ENCODE measurements around the gene BORCS5.
"Not testable (repeated sequence)": the region's sequence is repeated elsewhere in the genome, so short reads cannot be mapped to it uniquely, and the experiment has no call there.

Gene BORCS5

DNA sequence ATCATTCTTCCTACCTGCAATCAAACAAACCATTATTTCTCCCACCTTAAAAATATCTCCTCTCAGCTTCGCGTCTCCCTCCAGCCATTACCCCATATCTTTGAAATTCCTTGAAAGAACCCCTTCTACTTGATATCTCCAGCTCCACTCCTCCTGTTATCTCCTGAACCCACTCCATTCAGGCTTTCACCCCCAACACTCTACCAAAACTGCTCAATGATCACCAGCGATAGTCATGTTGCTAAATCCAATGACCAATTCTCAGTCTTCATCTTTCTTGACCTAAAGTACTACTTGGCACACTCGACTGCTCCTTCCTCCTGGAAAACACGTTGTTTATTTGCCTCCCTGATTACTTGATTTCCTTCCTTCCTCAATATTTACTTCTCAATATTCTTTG is 135.7 kb downstream of the BORCS5 start:
- DNase-seq: no peak

DNA sequence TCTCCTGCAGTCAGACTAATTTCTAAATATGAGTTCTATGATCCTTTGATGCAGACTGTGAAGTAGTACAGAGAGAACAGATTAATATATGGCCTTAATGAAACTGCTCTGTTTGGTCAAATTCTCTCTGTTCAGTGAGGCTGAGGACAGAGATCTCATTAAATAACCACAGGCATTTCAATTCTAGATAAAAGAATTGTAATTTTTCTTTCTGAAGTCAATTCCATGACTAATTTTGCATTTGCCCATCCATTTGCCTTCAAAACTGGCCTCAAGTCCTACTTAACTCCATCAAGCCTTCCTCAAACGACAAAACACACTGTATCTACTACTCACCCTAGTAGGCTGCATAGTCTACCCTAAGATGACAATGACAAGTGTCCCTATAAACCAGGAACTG is 138.7 kb downstream of the BORCS5 start:
- no peak for DNase-seq

DNA sequence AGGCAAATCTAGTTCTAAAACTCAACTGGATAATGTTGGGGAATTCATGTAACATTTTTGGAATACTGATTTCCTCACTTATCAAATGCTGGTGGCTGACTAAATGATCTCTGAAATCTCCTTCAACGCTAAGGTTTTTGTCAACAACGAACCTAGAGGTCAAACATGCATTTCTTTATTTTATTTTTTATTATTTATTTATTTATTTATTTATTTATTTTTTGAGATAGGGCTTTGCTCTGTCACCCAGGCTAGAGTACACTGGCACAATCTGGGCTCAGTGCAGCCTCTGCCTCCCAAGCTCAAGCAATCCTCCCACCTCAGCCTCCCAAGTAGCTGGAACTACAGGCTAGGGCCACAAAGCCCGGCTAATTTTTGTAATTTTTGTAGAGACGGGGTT is 141.3 kb downstream of the BORCS5 start:
- DNase-seq: no peak

DNA sequence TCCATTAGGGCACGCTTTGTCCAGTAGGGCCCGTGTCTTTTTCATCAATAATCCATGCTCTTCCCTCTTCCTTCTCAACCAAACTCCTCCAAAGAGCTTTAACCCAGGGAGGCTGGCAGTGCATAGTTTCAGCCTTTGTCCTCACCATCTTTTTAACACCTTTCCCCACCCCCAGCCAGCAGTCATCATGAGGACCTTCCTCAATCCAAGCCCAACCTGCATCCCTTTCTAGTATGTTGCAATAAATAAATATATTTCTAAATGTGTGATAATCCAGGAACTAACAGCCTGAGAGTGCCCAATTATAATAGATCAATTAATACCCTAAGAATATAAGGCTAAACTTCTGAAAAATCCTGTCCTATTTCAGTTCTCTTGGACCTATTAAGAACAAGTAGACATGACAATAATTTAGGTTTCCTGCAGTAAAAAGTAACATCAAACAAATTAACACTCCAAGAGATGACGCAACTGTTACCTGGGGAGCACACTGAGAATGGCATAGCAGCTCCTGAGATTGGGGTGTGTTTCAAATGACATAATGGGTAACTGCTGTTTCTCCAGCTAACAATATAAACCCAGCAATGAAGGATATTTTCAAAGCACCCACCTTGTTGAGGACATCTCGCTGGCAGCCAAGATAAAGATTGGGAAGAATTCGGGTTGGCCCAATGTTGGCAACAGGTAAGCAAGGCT is 143.2 kb downstream of the BORCS5 start:
- no peak for DNase-seq

DNA sequence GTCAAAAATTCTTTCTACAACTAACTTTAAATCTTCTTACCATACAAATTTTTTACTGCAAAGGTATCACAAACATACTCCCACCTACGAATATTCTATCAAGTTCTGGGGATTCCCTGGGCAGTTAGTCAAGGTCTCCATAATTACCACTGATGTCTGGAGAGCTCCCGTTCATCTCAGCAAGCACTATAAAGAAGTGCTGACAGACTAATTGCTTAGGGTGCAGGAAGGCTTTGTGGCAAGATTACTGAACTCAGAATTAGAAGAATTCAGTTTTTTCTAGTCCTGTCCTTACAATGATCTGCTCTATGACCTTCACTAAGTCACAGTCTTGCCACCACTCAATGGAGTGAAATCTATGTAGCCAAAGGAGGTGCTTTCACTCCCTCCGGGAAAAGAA is 144.2 kb downstream of the BORCS5 start:
- no peak for DNase-seq

DNA sequence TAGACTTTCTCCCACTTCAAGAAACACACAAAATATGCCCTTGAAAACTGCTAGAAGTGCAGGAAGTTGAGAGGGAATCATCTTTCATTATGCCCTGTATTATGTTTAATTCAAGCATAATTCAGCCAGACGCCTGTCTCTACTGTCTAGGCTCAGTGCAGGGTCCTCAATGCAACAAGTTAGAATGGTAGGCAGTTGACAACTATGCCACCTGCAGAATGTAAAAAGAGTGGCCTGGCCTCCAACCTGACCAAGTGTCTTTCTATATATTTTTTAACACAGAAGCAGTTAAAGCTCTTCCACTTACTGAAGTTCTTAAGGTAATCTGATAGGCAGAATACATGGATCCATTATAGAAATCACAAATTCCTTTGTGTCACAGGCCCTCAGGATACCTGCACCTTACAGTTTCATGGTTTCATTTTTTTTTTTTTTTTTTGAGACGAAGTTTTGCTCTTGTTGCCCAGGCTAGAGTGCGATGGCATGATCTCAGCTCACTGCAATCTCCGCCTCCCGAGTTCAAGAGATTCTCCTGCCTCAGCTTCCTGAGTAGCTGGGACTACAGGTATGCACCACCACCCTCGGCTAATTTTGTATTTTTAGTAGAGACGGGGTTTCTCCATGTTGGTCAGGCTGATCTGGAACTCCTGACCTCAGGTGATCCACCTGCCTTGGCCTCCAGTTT is 145.4 kb downstream of the BORCS5 start:
- DNase-seq: not testable (repeated sequence)

DNA sequence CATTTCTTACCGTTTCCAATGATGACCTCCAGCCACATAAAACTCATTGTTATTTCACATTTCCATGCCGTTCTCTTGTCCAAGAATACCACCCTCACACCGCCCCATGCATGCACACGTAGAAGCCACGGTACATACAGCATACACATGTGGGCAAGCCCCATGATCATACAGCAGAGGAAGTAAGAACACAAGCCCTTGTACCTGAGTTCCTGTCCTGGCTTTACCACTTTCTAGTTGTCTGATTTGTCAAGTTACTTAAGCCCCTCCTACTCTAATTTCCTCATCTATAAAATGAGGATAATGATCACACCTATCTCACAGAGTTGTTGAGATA is 145.9 kb downstream of the BORCS5 start:
- no peak for DNase-seq

DNA sequence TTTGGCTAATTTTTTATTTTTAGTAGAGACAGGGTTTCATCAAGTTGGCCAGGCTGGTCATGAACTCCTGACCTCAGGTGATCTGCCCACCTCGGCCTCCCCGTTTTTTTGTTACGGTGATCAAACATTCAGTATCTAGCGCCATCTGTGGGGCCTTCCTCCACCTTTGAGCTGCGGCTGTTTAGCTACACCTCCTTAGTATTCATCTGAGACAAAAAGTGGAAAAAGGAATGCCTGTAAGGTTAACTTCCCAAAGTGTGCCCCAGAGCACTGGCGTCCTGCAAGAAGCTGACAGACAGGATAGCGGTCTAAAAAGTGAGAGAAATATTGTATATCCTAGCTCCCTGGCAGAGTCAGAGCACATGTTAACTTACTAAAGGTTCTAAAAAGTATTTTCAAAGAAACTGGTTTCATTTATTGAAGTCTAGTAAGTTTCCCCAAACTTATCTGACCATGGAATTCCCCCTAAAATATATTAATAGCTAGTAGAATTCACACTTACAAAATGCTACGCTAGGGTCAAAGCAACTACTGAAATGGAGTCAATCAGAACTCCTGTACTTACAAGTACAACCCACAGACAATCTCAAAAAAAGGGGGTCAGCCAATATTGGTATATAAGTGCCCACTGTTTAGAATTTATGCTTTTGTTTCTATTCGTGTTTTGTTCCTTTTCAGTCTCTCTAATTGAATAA is 146.7 kb downstream of the BORCS5 start:
- no peak for DNase-seq

DNA sequence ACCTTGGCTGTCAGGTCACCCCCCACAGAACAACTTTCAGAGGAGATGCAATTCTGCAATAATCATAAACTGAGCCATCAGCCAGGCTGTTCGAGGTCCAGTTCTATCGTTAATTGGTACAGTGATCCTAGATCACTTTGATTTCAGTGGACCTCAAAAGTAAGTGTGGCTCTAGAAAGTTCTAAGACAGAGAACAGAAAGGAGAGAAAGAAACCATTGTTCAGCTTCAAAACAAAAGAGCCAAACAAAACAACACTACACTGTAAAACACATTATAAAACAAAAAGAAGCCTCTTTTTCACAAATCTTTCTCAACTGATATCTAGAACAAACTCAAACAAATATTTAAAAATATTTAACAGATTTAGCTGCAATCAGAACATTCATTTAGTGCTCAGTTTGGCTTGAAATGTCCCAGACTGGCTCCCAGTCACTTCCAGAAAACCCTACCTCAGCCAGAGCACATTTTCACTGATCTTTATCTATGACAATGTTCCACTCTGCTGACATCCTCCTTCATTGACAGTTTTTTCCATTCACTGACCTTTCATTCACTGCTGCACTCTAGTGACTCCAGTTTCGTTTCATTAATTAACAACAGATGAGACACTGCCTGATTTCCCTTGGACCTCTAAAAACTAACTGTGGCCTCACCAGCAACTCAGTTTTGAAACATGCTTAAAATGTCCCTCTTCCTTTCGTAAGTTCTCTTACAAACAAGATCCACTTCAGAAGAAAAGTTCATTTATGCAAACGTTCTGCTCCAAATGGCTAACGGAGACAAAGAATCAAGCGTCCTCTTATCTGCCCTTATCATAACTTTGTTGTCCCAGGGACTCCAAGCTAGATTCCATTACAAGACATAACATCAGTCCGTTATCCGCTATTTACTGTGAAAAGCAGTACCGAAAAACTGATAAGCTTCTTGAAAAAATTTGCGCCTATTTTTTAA is 148.9 kb downstream of the BORCS5 start:
- no peak for DNase-seq

DNA sequence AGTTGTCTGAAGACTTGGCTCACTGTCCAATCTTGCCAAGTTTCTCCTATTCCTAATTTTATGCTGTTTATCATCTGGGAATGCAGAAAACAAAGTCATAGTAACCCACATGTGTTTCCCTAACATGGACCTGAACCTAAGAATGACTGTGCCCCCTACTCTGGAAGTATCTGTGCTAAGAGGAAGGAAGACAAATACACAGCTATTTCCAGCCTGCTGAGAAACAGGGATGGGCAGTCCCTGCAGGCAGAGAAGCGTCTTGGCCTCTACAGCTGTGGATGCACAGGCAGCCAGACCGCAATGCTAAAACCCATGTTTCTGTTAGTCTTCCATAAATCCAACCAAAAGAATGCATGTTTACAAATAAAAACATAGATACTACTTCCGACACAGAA is 149.6 kb downstream of the BORCS5 start:
- no peak for DNase-seq

DNA sequence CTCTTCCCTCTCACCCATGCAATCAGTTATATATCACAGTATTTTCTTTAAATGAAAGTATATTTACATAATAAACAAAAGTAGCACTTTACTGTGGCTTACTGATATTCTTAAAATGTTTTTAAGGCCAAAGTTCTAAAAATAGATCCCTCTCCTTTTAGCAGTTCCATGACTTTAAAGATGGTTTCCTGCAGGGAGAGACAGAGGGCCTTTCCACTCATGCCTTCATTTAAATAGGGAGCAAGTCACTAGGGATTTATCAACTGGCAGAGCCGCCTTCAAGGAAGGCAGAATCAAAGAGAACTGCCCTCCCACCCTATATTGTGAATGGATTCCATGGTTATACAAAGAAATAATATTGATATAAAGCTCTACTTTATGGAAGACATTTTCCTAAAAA is 150.2 kb downstream of the BORCS5 start:
- no peak for DNase-seq

DNA sequence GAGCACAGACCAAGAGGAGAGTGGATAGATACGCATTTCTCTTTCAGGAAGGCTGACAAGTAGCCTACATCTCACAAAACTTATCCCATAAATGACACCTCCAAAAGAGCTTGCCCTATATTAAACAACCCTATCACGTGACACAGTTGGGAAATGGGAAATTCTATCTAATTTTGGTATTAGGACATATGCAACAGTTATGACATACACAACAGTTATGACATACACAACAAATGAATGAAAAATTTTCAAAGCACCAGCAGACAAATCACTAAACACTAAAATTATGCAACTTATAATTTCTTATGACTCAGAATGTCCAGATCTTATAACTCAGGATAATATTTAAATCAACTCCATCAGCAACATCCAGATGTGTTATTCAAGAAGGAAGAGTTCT is 151.7 kb downstream of the BORCS5 start:
- no peak for DNase-seq

DNA sequence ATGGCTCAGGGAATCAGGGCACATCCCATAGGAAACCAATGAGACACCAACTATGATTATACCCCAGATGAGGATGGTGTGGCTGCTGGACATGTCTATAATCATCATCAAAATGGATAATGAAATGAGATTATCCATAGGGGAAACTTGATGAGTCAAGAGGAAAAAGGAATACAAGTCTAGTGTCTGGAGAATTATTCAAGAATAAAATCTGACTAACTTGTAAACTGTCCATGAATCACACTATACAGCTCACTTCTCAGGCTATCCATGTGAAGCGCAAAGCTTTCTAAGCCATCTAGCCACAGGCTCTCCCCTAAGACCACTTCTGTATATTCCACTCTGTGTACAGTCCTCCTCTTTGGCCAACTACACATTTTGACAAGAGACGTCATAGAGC is 153.3 kb downstream of the BORCS5 start:
- DNase-seq: no peak

DNA sequence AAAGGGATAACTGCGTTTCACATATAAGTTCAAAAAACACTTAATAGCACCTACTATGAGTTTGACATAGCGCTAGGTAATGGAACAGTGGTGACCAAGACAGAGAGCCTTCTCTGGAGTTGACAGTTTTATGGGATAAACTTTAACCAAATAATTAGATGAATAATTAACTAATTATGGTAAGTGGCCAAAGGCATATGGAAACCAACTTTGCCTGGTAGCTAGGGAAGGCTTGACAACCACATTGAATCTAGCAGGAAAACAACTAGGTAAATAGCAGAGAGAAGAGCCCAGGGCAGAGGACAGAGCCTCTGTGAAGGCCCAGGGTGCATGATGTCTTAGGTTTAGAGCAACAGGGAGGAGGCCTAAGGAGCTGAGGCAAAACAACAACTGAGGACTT is 153.7 kb downstream of the BORCS5 start:
- no peak for DNase-seq

DNA sequence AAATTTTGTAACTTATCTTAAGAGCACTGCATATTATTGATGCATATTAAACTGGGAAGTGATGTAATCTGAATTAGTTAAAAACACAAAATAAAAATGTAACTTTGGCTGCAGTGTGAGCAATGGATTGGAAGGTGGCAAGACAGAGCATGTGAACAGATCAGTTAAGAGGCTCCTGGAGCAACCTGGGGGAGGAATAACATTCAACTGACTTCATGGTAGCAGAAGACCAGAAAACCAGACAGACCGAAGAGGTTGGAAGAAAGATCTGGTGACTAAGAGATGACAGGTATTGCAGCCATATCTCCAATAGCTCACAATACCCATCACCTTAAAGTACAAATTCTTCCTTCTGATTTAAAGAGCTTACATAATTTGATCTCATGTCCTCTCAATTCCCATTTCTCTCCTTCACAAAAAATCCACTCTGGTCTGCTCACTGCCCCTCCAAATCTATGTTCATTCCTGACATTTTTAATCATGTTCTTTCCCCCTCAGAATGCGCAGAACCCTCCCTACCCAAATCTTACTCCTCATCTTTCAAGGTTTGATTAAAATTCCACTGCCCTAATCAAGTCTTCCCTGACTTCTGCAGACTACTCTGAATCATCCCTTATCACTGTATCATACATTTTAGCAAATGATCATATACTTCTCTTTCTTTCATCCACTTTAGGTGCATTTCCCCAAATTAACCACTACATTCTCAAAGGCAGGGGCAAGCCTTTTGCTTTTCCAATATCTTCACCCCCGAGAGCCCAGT is 154.3 kb downstream of the BORCS5 start:
- DNase-seq: no peak

DNA sequence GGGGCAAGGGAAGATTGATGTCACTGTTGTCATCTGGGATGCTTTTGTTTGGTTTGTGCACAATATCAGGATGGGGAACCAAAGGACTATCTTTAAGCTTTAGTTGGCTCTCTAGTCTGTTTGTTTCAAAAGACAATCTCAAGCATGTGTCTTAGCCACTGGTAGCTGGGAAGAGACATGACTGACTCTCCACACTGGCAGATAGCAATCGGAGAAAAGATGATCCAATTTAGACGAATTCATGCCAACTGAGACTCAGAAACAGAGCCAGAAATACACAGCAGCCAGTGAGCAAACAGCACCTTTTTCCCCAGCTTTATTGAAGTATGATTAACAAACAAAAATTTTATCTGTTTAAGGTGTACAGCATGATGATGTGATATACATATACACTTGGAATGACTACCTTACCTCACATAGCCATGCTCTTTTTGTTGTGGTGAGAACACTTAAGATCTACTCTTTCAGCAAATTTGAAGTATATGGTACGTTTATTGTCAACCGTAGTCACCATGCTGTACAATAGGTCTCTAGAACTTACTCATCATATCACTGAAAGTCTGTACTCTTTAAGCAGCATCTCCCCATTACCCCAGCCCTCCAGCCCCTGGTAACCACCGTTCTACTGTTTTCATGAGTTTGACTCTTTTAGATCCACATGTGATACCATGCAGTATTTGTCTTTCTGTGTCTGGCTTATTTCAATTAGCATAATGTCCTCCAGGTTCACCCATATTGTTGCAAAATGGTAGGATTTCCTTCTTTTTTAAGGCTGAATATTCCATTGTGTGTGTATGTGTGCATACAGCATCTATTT is 155.2 kb downstream of the BORCS5 start:
- no peak for DNase-seq

DNA sequence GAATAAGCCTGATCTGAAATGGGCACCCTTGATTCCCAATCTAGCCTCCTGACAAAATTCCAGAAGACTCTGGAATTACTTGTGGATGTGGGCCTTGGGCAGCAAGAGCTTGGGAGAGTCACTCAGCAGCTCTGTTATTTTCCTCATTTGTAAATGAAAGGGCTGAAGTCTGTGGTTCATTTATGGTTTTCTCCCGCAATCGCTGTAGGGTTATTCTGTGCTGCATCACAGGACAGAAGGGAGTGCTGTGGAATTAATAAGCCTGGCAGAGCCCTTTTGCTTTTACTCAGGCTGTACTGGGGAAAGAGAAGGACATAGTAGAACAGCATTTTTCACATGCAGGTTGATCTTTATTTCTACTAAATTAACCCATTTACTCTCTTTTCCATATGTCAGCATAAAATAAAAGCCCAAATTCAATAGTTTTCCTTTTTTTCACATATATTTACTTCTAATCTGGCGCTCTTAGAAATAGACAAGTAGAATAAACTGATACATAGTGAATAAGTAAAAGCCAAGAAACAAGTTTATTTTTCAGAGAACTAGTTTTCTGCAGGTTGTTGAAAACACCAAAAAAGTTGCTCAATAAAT is 156.6 kb downstream of the BORCS5 start:
- no peak for DNase-seq

DNA sequence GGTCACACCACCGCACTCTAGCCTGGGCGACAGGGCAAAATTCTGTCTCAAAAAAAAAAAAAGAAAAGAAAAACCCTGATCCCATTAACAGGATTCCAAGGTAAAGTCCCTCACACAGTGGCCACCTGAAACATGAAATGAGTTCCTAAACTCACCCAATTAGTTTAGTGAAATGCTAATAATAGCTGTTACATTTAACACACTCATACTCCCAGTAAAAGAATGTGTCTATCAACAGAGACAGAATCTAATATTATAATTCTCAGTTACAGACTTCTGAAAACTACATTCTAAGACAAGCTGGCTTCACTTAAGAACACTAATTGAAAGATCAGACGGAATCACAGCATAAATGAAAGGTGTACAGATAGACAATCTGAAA is 161.6 kb downstream of the BORCS5 start:
- no peak for DNase-seq

DNA sequence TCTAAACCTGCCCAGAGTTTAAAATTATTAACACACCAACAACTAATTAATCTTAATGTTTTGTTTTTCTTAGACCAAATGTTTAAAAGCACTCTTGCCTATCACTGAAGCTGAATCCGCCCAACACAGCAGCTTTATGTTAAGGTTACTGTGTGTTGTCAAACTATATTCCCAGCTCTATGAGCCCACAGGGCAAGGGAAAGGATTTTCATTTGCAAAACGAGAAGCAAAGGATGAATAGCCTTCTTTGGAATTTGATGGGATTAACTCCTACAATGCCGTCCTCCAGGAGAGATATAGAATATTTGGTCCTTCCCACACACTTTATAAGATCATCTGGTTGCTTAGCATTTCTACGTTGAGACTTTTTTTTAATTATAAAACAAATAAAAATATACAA is 162.0 kb downstream of the BORCS5 start:
- no peak for DNase-seq

Data from NCI-H345 (cell line).